Limb (tissue), 2 donors: ENCODE measurements around the gene ATP13A4.

ENCODE experiments used
- DNase-seq, 2 donors: peaks; one replicate each; pipeline ENCODE4 v3.0.0-alpha.2; 2016; ENCODE audit errors: extremely low spot score in 2 of 2

ATP13A4 gene

DNA sequence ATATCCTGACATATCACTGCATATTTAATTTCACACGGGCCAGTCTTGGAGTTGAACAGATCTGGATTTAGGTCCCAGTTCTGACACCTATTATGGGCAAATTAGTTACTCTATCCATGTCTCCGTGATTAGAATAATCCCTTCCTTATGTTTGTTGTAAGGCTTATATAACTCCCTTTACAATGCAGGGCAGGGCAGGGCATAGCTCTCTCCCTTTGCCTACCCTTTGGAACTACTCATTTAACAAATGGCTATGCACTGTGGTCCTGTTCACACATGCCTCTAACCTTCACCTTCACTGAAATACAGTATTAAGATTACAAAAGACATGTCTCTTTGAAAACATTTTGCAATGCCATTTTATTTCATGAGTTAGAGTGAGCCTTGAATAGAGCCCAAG is 151.4 kb downstream of the ATP13A4 start:
- DNase-seq = no peak

DNA sequence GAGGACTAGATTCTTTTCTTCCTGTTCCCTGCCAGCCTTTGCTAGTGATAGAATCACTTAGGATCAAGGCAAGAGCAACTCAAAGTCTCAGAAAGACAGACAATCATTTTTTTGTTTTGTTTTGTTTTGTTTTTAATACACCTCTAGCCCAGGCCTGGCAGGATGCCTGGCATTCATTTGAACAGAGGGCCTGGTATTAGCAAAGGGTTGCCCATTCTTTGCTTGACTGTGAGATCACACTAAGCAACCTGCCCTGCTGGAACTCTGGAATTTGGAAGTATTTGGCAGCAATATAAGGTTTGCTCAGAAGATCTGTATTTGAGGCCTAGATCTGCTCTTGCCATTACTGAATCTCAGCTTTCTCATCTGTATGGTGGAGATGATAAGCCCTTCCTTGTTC is 154.4 kb downstream of the ATP13A4 start:
- DNase-seq = no peak

DNA sequence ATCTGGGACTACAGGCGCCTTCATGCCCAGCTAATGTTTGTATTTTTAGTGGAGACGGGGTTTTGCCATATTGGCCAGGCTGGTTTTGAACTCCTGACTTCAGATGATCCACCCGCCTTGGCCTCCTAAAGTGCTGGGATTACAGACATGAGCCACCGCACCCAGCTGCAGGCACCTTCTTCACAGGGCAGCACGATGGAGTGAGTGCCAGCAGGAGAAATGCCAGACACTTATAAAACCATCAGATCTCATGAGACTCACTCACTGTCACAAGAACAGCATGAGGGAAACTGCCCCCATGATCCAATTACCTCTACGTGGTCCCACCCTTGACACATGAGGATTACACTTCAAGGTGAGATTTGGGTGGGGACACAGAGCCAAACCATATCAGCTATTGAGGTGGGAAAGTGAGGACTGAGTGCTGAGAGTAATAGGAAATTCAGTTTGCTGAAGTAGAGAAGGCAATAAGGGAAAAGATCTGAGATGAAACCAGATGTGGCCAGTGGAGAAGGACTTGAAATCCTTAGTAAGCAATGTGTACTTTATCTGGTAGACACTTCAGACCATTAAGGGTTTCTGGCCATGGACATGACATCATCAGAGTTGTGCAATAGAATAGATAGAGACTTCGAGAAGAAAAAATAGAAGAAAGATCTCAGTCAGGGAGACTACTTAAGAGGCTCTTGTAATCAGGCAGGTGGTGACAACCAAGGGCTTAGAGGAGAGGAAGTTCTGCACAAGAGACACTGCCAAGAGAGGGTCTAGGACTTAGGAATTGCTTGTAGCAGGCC is 158.0 kb downstream of the ATP13A4 start:
- no peak for DNase-seq

GRCh38 chr3:193391902-193392301 is 162.8 kb downstream of the ATP13A4 start:
- DNase-seq = peak; percentile 6 to 32

- no peak for DNase-seq
Measured at GRCh38 chr3:193389335-193389734, 165.4 kb downstream of the ATP13A4 start.

- DNase-seq = no peak
Measured at GRCh38 chr3:193388361-193388760, 166.3 kb downstream of the ATP13A4 start.

DNA sequence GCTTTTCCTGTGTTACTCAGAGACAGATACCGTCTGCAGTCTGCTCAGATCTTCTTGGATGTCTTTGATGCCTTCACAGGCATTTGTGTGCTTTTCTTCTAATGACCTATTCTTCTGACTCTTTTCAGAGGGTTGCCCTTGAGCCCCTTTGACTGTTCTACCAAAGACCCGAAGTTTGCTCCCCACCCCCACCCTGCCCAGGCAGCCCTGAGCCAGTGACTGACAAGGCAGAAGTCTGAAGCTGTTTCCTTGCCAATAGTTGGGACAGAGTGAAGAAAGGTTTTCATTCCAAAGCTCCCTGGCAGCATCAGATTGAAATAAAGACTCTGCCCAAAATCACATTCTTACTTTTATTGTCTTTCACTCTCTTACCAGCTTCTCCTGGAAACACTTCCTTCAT is 167.1 kb downstream of the ATP13A4 start:
- DNase-seq = no peak

DNA sequence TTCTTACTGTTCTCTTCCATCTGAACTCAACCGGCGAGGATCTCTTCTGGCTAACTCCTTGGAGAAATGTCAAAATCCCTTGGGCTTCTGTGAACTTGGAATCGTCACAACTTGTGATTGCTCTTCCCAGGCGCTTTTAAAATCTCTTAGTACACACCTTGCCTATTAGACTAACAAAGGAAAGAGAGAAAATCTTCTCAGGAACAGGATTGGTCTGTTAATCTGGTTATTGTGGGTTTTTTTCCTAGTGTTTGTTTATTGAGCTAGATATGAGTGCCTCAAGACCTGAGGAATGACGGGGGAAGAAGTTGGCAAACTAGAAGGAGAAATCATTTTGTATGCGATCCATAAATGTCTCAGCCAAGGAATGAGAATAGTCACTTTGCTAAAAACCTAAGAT is 176.0 kb downstream of the ATP13A4 start, which contains the start of gene ATP13A5:
Gene ATP13A5, minus strand, starts transcription at position 48 of the 400 bp plus-strand sequence. Its CDS starts 28 bp downstream, at position 20.
- no peak for DNase-seq

GRCh38 chr3:193377591-193377990 is 177.1 kb downstream of the ATP13A4 start:
- no peak for DNase-seq

GRCh38 chr3:193375614-193376013 is 179.1 kb downstream of the ATP13A4 start:
- no peak for DNase-seq

DNA sequence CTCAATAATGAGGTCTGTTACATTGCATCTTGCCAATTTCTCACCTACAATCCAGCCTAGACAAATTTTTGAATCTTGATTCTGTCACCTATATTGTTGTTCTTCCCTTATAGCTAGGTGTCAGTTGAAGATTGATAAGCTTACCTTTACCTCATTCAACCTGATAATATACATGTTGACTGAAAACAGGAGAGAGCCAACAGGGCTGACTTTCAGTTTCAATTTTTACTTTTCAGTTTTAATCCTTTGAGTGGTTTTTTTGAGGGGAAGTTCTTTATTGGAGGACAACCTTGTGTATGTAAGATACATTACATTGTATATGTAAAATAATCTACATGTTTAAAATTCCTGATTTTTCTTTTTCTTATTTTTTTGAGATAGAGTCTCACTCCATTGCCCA is 181.9 kb downstream of the ATP13A4 start:
- DNase-seq = no peak

DNA sequence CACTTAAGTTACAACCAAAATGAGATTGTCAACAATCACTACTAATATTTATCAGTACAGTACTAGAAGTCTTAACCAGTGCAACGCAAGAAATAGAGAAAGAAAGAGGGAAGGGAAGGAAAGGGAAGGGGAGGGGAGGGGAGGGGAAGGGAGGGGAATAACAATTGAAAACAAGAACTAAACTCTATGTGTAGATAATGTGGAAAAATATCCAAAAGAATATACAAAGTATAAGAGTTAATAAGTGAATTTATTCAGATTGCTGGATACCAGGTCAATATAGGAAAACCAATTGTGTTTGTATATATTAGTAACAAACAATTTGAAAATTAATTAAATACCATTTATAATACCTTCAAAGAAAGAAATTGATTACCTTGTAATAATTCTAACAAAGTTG is 186.8 kb downstream of the ATP13A4 start:
- DNase-seq = no peak

DNA sequence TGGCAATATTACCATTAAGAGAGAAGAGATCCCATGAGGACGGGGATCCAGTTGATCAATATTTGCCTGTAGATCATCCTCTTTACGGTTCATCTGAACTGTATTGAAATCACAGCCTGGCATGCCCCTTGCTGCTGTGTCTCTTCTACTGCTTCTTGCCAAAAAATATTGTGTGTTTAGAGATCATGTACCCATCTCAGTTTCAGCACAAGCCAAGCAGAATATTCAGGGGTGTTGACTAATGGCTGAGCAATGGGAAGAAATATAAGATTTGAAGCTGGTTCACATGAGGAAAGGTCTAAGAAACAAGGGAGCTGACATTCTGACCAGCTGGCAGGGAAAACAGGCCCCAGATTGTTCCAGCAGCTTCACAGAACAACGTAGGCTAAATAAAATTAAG is 197.4 kb downstream of the ATP13A4 start:
- DNase-seq = no peak

DNA sequence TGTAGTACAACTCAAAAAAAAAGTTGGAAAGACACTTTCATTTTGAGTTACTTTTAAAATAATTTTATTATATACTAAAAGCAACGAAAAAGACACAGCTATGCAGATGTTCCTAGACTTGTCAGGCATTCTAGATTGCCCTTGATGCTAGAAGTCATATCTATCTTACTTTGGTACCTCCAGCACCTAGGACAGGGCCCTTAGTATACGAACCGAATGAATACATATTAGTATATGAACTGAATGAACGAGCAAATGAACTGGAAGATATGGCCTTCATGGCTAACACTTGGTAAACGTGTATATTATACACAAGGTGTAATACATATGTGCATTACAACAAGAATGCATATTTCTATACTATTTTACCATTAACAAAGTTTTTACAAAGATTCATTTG is 200.3 kb downstream of the ATP13A4 start:
- no peak for DNase-seq
